PC-9 (cell line): Measurements from ENCODE around the gene CHSY1. TPM values are rescaled to one million over a fixed set of nuclear protein-coding genes. Genes with fewer than 3 reads are reported as not detected.

Experiments used
- BruUV-seq: library from RNA; stranded (reverse); fragments of 400-500 nt; replicated peaks from 2 replicates; lab custom pipeline; 2021; lab: Mats Ljungman, UMichigan
- CTCF ChIA-PET: fragments of 300-600 bp; sonication (Branson Sonifier 250); formaldehyde crosslinking; loops from one replicate; lab custom pipeline; 2022; ENCODE audit warnings: antibody characterized with exemption; lab: Charles Lee
- POLR2A ChIA-PET: fragments of 300-600 bp; sonication (Branson Sonifier 250); formaldehyde crosslinking; loops from one replicate; lab custom pipeline; 2022; ENCODE audit warnings: antibody characterized with exemption; ENCODE audit not compliant: unreplicated experiment; lab: Charles Lee
- DNase-seq, 2 experiments: peaks; one replicate each; pipeline versions ENCODE4 v3.0.0 to v3.0.0-alpha.2; 2015 to 2022; ENCODE audit warnings: mixed read lengths in 1 of 2
- H2AFZ ChIP-seq: fragments of 200-600 bp; sonication (generic); 2 replicates; pipeline ENCODE4 v1.8.1; 2017; ENCODE audit warnings: antibody characterized with exemption
- H3F3A ChIP-seq: fragments of 200-600 bp; sonication (generic); 2 replicates; pipeline ENCODE4 v1.8.1; 2017; ENCODE audit warnings: antibody characterized with exemption, mild to moderate bottlenecking, low read depth; ENCODE audit not compliant: insufficient read depth
- H3K27ac ChIP-seq: fragments of 200-600 bp; sonication (generic); 2 replicates; pipeline ENCODE4 v1.6.1; 2016; ENCODE audit warnings: mixed run types
- H3K27me3 ChIP-seq: fragments of 200-600 bp; sonication (generic); 2 replicates; pipeline ENCODE4 v1.6.1; 2016; ENCODE audit warnings: low read depth, mixed run types; ENCODE audit not compliant: insufficient read depth
- H3K36me3 ChIP-seq: fragments of 200-600 bp; sonication (generic); 2 replicates; pipeline ENCODE4 v1.6.1; 2016; ENCODE audit warnings: low read depth, mixed run types
- H3K4me1 ChIP-seq: fragments of 200-600 bp; sonication (generic); replicated peaks from 2 replicates; pipeline ENCODE4 v1.6.1; 2016; ENCODE audit warnings: mixed run types; ENCODE audit not compliant: insufficient read depth
- H3K4me2 ChIP-seq: fragments of 200-600 bp; sonication (generic); 2 replicates; pipeline ENCODE4 v1.6.1; 2017; ENCODE audit warnings: mixed run types
- H3K4me3 ChIP-seq: fragments of 200-600 bp; sonication (generic); 2 replicates; pipeline ENCODE4 v1.6.1; 2016; ENCODE audit warnings: mixed run types
- H3K79me2 ChIP-seq: fragments of 200-600 bp; sonication (generic); 2 replicates; pipeline ENCODE4 v1.6.1; 2017; ENCODE audit warnings: low read depth, mixed run types
- H3K9me2 ChIP-seq: fragments of 200-600 bp; sonication (generic); 2 replicates; pipeline ENCODE4 v1.8.1; 2017; ENCODE audit warnings: mild to moderate bottlenecking; ENCODE audit not compliant: insufficient read depth
- H3K9me3 ChIP-seq: fragments of 200-600 bp; sonication (generic); 2 replicates; pipeline ENCODE4 v1.8.1; 2016; ENCODE audit warnings: low read depth; ENCODE audit not compliant: insufficient read depth
- H4K20me1 ChIP-seq: fragments of 200-600 bp; sonication (generic); 2 replicates; pipeline ENCODE4 v1.8.1; 2017; ENCODE audit not compliant: insufficient read depth
- CTCF ChIP-seq: fragments of 200-600 bp; sonication (generic); conservative IDR thresholded peaks from 2 replicates; pipeline ENCODE4 v1.6.1; 2017; ENCODE audit warnings: mixed run types, antibody characterized with exemption, mild to moderate bottlenecking, moderate library complexity
- EZH2 ChIP-seq: fragments of 200-600 bp; sonication (generic); IDR thresholded peaks from 2 replicates; pipeline ENCODE4 v1.8.0; 2017; ENCODE audit warnings: antibody characterized with exemption, low read depth
- intact Hi-C: fragments of 100-400 bp; cut with micrococcal nuclease; formaldehyde crosslinking; loops from one replicate; pipeline ENCODE4 v1.10.0; 2022; ENCODE audit not compliant: unreplicated experiment
- total RNA-seq: library from RNA; stranded (reverse); gene quantifications from 2 replicates; pipeline ENCODE4 v1.2.3, GENCODE V29; 2021

The CHSY1 gene
- total RNA-seq, 1 experiment from 2014 or later = 10.7 TPM

- intact Hi-C loops = no loop called here
- no peaks in the 10 kb centered on the region for H3K36me3 ChIP-seq
- no peaks in the 10 kb centered on the region for H3K27me3 ChIP-seq
- no peak overlapping the region for H3K4me2 ChIP-seq
- no peaks in the 10 kb centered on the region for H3F3A ChIP-seq
- H4K20me1 ChIP-seq = no peaks in the 10 kb centered on the region
- no peak overlapping the region for H2AFZ ChIP-seq
- BruUV-seq = no TSS peak
- ChIA-PET POLR2A (no interaction called here), CTCF (no interaction called here)
- DNase-seq = no peak
- H3K4me1 ChIP-seq = no peaks in the 10 kb centered on the region
- no peak for TF ChIP-seq EZH2
- TF ChIP-seq CTCF = no peak
- H3K9me3 ChIP-seq = no peaks in the 10 kb centered on the region
- no peaks in the 10 kb centered on the region for H3K9me2 ChIP-seq
- no peak overlapping the region for H3K4me3 ChIP-seq
- no peak overlapping the region for H3K27ac ChIP-seq
- no peaks in the 10 kb centered on the region for H3K79me2 ChIP-seq
Observed at GRCh38 chr15:101138913-101139880, 112.7 kb downstream of the CHSY1 start.

- CTCF ChIA-PET = no interaction called here
- no TSS peak for BruUV-seq
- no peaks in the 10 kb centered on the region for H3K27me3 ChIP-seq
Observed at GRCh38 chr15:101138086-101138660, 113.7 kb downstream of the CHSY1 start.

More at GRCh38 chr15:101138086-101138660, 113.7 kb downstream of the CHSY1 start:
- H3F3A ChIP-seq = no peaks in the 10 kb centered on the region
- H3K4me3 ChIP-seq = no peak overlapping the region
- H4K20me1 ChIP-seq = no peaks in the 10 kb centered on the region
- POLR2A ChIA-PET = no interaction called here
- no peak overlapping the region for H3K27ac ChIP-seq
- DNase-seq = no peak
- TF ChIP-seq CTCF (no peak), EZH2 (no peak)
- no peaks in the 10 kb centered on the region for H3K4me1 ChIP-seq
- H3K9me2 ChIP-seq = no peaks in the 10 kb centered on the region
- no peaks in the 10 kb centered on the region for H3K36me3 ChIP-seq
- no peaks in the 10 kb centered on the region for H3K79me2 ChIP-seq
- intact Hi-C loops = no loop called here
- H3K9me3 ChIP-seq = no peaks in the 10 kb centered on the region
- no peak overlapping the region for H2AFZ ChIP-seq
- no peak overlapping the region for H3K4me2 ChIP-seq
